Glomerular visceral epithelial cell (primary cell): ENCODE results near the gene CFAP43.

Experiments used
- DNase-seq: peaks from one replicate; pipeline ENCODE4 v3.0.0-alpha.2; 2016; ENCODE audit errors: extremely low spot score

CFAP43 gene

GRCh38 chr10:104096692-104097091, 135.5 kb downstream of the CFAP43 start:
- peak; percentile 22 for DNase-seq

- no peak for DNase-seq
Measured at GRCh38 chr10:104092749-104093148, 139.4 kb downstream of the CFAP43 start.

- DNase-seq = no peak
Measured at GRCh38 chr10:104090611-104091010, 141.6 kb downstream of the CFAP43 start.

- DNase-seq = no peak
Measured at GRCh38 chr10:104089621-104090020, 142.5 kb downstream of the CFAP43 start.

GRCh38 chr10:104088239-104088638, 143.9 kb downstream of the CFAP43 start:
- no peak for DNase-seq

- no peak for DNase-seq
Measured at GRCh38 chr10:104085801-104086400, 146.3 kb downstream of the CFAP43 start, which contains the start of gene COL17A1. TSS of gene COL17A1 (minus strand) at chr10:104085880. CDS start at chr10:104080673, 5,207 bp downstream.

- DNase-seq = no peak
Measured at GRCh38 chr10:104084482-104085142, 147.6 kb downstream of the CFAP43 start.

- DNase-seq = no peak
Measured at GRCh38 chr10:104081998-104082397, 150.2 kb downstream of the CFAP43 start.

GRCh38 chr10:104080762-104081161, 151.4 kb downstream of the CFAP43 start:
- peak; percentile 13 for DNase-seq
